ENCODE results near the gene WDR1.

GRCh38 chr4:10115797-10116568 is 616 bp downstream of the WDR1 start:
- TF ChIP-seq FOXP1 (IDR thresholded peaks at IDR 0.05) = no peak
- no peak for TF ChIP-seq FOXP1 (CRISPR knock-in tag; IDR thresholded peaks at IDR 0.05)
- 0 out of 2 replicates have a peak, but pooled peaks have one; percentile 3 for TF ChIP-seq HBP1 (CRISPR knock-in tag; IDR thresholded peaks at IDR 0.05; ENCODE audit: low read depth)
- TF ChIP-seq SMAD3 (CRISPR knock-in tag; IDR thresholded peaks at IDR 0.05) = no peak; the same call in 1 of the 2 replicates
- no peak for TF ChIP-seq YY1 (IDR thresholded peaks at IDR 0.05; ENCODE audit: insufficient read depth, insufficient replicate concordance, low read depth, low read length)
- no peak for TF ChIP-seq MAZ (IDR thresholded peaks at IDR 0.05; ENCODE audit: borderline replicate concordance, low read depth, low read length)
- TF ChIP-seq MAZ (CRISPR knock-in tag; IDR thresholded peaks at IDR 0.05; ENCODE audit: low read depth) = no peak
- no peak for TF ChIP-seq KLF13 (CRISPR knock-in tag; IDR thresholded peaks at IDR 0.05)
- no peak for TF ChIP-seq NR3C1 (CRISPR knock-in tag; IDR thresholded peaks at IDR 0.05)
- no peak for TF ChIP-seq ZNF776 (CRISPR knock-in tag; IDR thresholded peaks at IDR 0.05)
- no peak for TF ChIP-seq CTCF (CRISPR knock-in tag; IDR thresholded peaks at IDR 0.05)
- no peak for TF ChIP-seq CSRNP1 (CRISPR knock-in tag; IDR thresholded peaks at IDR 0.05)
